Measurements from ENCODE around the gene MYBPHL.

Gene MYBPHL

GRCh38 chr1:109319114-109319513, 12.3 kb upstream of the MYBPHL start (continued):
- TF ChIP-seq POU6F1 (CRISPR knock-in tag; IDR thresholded peaks at IDR 0.05; ENCODE audit: borderline replicate concordance, low read depth): no peak

GRCh38 chr1:109316506-109316905, 9.7 kb upstream of the MYBPHL start:
- ATAC-seq: no peak
- TF ChIP-seq GLIS3 (CRISPR knock-in tag; IDR thresholded peaks at IDR 0.05) (no peak), BACH2 (CRISPR knock-in tag; IDR thresholded peaks at IDR 0.05; ENCODE audit: borderline replicate concordance) (no peak), ZNF8 (CRISPR knock-in tag; IDR thresholded peaks at IDR 0.05) (no peak), TCF4 (CRISPR knock-in tag; IDR thresholded peaks at IDR 0.05; ENCODE audit: borderline replicate concordance) (no peak)

GRCh38 chr1:109315288-109315687, 8.5 kb upstream of the MYBPHL start:
- no peak for TF ChIP-seq ZNF8 (CRISPR knock-in tag; IDR thresholded peaks at IDR 0.05)
- TF ChIP-seq ARNTL (CRISPR knock-in tag; IDR thresholded peaks at IDR 0.05; ENCODE audit: borderline replicate concordance, low read depth): no peak
- TF ChIP-seq CSDC2 (CRISPR knock-in tag; IDR thresholded peaks at IDR 0.05): no peak
- no peak for TF ChIP-seq POU6F1 (CRISPR knock-in tag; IDR thresholded peaks at IDR 0.05; ENCODE audit: borderline replicate concordance, low read depth)
- TF ChIP-seq TSHZ2 (CRISPR knock-in tag; IDR thresholded peaks at IDR 0.05): no peak
- TF ChIP-seq BACH2 (CRISPR knock-in tag; IDR thresholded peaks at IDR 0.05; ENCODE audit: borderline replicate concordance): no peak
- no peak for TF ChIP-seq ZNF70 (CRISPR knock-in tag; IDR thresholded peaks at IDR 0.05)
- no peak for TF ChIP-seq PPARA (CRISPR knock-in tag; IDR thresholded peaks at IDR 0.05; ENCODE audit: borderline replicate concordance)
- no peak for TF ChIP-seq RARB (CRISPR knock-in tag; IDR thresholded peaks at IDR 0.05)
- TF ChIP-seq ZFP3 (CRISPR knock-in tag; IDR thresholded peaks at IDR 0.05): no peak
- no peak for TF ChIP-seq CREB5 (CRISPR knock-in tag; IDR thresholded peaks at IDR 0.05; ENCODE audit: low read depth)
- no peak for TF ChIP-seq PATZ1 (CRISPR knock-in tag; IDR thresholded peaks at IDR 0.05; ENCODE audit: borderline replicate concordance)
- TF ChIP-seq SNAI2 (CRISPR knock-in tag; IDR thresholded peaks at IDR 0.05): no peak
- TF ChIP-seq ZFP30 (CRISPR knock-in tag; IDR thresholded peaks at IDR 0.05): no peak
- TF ChIP-seq ZC3H10 (CRISPR knock-in tag; IDR thresholded peaks at IDR 0.05): no peak
- no peak for TF ChIP-seq CSRNP3 (CRISPR knock-in tag; IDR thresholded peaks at IDR 0.05)
- no peak for TF ChIP-seq ZNF565 (CRISPR knock-in tag; conservative IDR thresholded peaks at IDR 0.05; ENCODE audit: low read depth)
- TF ChIP-seq ESRRG (CRISPR knock-in tag; IDR thresholded peaks at IDR 0.05): no peak
- ATAC-seq: no peak
